NCI-H446 (cell line): ENCODE data around the gene TMEM267.
"Not testable (repeated sequence)": the region's sequence is repeated elsewhere in the genome, so short reads cannot be mapped to it uniquely, and the experiment has no call there.

Source experiments
- DNase-seq, 2 experiments: peaks; one replicate each; lab custom pipeline; 2025; lab: John Stamatoyannopoulos, UW

TMEM267 gene, protein sequence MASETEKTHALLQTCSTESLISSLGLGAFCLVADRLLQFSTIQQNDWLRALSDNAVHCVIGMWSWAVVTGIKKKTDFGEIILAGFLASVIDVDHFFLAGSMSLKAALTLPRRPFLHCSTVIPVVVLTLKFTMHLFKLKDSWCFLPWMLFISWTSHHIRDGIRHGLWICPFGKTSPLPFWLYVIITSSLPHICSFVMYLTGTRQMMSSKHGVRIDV

DNA sequence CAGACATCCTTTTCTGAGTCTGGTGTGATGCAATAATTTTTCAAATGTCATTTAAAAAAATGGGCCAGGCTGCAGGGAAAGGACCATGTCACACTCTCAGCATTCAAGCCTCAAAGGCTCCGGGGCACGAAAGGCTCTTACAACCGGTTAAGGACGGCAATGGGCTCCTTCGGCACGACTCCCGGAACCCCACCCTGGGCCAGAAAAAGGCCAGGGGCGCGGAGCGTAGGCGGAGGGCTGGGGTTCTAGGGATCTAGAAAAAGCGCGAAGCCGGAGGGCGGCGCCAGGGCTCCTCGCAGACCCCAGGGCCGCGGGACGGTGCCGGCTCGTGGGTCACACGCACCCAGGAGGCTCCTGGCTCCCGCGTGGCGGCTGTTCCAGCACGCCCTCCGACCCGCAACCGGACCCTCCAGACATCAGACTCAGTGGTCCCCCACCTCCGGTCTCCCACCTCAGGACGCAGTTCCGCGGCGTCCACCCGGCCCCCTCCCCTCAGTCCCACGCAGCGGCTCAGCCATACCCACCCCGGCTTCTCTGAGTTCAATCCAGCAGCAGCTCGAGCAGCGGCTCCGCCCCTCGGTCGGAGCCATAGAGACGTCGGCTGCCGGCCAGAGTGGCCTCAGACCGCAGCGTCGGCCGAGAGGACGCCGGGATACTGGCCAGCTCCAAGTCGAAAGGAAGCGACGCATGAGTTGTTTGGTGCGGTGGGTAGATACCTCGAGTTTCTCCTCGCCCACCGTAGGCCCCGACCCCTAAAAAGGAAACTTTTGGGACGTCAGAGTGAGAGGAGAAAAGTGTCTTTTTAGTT, at the start of gene TMEM267:
TMEM267 (minus strand) TSS at position 568 of the 808 bp plus-strand sequence. CDS start 29,896 bp downstream, outside the sequence.
- DNase-seq: peak; percentile 91 to 98

DNA sequence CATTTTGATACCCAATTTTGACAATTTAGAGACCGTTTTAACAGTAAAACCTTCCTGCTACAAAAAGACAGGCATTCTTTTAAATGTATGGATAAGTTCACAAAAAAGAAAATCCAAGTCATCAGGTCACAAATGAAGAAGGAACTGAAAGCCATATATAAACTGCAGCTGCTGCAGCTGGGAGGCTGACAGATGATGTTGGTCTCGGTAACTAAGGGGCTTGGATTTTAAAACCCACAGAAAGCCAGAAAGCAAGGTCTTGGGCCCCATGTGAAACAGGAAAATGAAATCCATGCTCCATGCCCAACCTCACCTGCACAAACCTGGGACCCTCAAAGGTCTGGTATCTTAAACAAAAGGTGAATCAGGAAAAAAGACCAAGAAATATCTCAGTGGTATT, 47.0 kb upstream of the TMEM267 start:
- DNase-seq: no peak

DNA sequence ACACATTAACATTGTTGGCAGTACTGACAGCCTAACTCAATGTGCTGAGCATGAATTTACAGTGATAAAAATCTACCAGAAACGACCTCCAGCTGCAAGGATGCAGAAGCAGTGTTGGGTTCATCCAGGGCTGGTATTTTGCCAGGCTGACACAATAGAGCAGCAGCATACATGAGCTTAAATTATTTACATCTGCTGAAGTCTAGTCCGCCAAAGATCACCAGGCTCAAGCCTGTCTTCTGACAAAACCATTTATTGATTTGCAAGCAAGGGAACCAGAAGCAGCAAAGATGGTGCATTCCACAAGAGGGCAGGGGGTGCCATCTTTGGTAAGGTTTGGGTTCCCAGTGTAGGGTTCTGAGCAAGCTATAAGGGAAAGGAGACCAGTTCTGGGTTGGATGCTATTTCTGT, 40.0 kb upstream of the TMEM267 start:
- no peak for DNase-seq

DNA sequence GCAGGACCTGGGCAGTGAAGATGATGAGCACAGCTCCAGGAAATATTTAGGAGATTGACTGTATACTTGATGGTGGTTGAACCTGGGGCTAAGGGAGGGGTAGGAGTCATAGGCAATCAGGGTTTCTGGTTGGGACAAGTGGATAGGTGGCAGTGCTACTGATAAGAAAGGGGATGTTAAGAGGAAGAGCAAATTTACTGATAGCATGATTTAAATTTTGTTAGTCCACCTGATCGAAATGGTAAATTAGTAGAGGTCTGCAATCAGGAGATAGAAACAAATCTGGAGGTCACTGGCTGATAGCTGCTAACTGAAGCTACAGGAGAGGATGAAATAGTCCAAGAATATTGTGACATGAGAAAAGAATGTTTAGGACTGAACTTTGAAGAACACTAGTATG, 37.0 kb upstream of the TMEM267 start:
- DNase-seq: no peak

DNA sequence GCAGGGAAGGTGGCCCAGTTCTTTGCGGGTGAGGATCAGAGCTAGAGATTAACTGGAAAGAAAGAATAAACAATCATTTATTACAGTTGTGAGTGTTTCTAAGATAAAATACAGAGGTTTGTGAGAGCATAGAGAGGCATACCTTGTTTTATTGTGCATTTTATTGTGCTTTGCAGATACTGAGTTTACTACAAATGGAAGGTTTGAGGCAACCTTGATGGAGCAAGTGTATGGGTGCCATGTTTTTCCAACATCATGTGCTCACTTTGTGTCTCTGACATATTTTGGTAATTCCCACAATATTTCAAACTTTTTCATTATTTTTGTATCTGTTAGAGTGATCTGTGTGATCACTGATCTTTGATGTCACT, 32.0 kb upstream of the TMEM267 start:
- DNase-seq: no peak

DNA sequence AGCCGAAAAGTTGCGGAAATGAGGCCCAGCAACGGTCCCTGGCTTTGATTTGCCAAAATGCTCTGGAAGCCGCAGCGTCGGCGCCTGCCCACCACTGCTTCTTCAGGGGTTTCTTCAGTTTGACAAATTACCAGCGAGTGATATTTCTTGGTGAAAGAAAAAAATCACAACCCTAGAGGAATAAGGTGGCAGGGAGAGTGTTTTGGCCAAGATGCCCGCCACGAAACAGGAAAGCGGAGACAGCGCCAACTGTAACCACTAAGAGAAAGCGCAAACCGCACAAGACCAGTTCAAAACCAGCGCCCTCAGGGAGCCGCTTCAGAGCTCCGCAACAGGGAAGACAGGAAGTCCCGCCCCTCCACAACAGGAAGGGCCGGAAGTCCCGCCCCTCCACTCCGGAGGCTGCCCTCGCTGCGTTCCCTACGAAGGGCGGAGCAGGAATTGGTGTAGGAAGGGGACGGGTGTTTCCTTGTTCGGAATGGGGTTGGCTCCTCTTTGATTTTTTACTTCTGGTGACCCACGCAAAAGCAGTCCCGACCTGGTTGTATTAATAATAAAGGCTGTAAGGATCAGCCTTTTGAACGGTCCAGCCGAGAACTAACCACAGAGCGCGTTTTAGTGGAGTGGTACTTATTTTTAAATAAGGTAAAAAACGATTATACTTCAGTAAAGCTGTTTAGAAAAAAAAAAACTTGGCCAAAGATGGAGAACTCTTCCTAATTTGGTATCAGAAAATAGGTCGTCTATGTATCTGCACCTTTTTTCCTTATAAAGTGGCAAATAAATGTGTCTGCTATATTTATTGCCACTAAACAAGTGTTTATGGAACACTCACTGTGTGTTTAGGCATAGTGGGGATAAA, 31.4 kb upstream of the TMEM267 start, which contains the start of gene C5orf34:
C5orf34 (minus strand) TSS at position 333 of the 862 bp plus-strand sequence. CDS start 5,809 bp downstream, outside the sequence.
- DNase-seq: peak; percentile 96 to 99

DNA sequence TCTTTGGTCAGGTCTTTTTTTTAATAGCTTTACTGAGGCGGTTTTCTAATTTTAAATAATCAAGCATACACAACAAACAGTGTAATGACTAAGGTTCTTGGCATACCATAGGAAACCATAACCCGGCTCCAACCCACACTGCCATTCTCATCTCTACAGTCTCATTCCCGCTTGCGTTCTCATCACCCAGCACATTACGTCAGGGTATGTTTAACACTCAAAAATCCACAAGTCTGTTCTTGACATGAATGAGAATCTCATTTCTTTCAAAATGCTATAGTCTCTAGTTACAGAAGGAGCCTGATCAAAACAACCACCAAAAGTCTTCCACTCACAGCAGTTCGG, 30.8 kb upstream of the TMEM267 start:
- DNase-seq: peak; percentile 58 to 61

DNA sequence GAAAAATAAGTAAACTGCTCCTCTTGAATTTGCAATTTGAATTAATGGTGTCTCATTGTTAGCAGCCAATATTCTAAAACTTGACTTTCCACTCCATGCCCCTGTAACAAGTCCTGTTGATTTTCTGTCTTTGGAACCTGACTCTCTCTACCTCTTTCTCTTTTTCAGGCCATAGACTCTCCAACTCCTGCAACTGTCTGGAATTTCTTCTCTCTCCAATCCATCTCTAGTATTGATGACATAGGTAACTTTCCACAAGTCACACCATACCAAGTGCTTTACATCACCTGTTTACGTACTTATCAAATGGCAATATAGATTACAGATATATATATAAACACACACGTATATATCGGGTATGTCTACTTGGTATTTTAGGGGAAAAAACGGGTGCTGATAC, 30.4 kb upstream of the TMEM267 start:
- no peak for DNase-seq

DNA sequence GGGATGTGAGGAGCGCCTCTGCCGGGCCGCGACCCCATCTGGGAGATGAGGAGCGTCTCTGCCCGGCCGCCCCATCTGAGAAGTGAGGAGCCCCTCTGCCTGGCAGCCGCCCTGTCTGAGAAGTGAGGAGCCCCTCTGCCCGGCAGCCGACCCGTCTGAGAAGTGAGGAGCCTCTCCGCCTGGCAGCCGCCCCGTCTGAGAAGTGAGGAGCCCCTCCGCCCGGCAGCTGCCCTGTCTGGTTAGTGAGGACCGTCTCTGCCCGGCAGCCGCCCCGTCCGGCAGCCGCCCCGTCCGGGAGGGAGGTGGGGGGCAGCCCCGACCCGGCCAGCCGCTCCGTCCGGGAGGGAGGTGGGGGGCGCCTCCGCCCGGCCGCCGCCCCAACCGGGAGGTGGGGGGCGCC, 27.4 kb upstream of the TMEM267 start:
- not testable (repeated sequence) for DNase-seq

DNA sequence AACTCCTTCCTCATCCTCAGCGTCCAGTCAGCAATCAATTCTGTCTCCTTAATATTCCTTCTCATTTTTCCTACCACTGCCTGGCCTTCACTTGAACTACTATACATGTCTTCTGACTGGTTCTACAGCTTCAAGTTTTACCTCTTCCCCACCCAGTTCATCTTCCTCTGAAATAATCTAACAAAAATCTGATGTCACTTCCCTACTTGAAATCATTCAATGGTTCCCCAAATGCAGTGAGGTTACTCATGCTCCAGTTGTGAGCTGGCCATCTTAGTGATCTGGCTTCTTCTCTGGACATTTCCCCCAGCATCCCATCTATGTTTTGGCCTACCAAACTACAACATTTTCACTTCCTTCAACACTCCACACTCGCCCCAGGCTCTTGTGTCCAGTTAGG, 14.9 kb upstream of the TMEM267 start:
- no peak for DNase-seq

DNA sequence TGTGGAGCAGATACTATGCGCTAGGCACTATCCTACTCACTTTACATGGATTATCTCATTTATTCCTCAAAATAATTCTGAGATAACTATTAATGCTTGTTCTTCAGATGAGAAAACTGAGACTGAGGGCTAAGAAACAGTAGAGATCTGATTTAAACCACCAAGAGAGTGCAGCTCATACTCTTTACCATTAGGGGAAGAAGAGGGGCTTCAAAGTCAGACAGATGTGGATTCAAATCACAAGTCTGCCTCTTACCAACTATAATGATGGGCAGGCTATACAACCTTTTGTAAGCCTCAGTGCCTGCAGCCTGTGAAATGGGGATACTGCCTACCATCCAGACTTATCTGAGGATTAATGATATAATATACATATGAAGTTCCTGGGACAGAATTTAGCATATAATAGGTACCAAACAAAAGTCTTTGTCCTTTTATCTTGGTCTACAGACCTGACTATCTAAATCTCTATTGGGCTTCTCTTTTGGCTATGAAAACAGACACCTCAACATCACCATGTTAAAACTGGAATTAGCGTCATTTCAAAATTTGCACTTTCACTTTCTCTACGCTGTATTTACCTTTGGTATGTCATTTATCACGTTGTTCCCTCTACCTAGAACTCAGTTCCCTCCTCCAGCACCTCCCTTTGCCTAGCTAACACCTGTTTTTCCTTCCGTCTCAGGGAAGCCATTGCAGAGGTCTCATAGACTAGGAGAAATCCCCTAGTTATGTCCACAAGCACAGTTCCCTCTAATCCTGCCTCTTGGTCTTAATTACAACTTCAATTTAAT, 13.8 kb upstream of the TMEM267 start:
- DNase-seq: no peak

DNA sequence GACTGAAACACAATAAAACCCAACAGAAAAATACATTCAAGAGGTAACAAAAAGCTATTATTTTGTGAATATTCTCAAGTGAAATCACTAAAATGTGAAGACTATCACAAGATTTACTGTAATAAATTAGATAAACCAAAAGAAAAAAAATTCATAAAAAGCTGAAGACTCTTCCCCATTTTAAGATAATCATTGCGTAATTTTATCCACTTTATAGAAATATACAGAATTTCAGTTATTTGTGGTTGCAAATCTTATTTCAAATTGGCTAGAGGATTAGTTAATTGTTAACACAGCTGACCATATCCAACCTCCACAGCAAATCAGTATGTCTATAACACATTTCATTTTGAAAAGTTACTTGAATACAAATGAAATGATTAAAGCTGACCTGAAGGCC, 7.7 kb upstream of the TMEM267 start:
- no peak for DNase-seq

DNA sequence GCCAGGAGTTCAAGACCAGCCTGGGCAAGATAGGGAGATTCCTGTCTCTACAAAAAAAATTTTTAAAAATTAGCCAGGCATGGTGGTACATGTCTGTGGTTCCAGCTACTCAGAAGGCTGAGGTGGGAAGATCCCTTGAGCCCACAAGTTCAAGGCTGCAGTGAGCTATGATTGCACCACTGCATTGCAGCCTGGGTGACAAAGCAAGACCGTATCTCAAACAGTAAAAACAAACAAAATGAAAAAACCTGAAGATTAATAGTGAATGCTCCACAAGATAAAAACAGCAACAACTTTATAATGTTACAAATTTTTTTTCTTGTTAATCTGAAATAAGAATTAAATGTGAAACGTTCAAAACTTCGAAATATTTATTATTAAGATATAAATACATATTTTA, 2.7 kb upstream of the TMEM267 start:
- DNase-seq: no peak

DNA sequence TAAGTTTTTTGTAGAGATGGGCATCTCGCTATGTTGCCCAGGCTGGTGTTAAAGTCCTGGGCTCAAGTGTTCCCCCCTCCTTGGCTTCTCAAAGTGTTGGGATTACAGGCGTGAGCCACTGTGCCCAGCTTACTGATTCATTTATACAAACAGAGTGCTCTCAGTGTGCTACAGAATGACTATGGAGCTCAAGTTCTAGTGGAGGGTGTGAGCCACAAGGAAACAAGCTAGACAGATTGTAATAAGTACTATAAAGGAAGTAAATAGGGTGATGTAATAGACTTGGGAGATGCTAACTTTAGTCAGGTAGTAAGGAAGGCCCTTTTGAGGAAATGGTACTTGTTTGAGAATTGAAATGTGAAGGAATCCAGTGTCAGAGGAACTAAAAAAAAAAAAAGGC, 1.7 kb upstream of the TMEM267 start:
- DNase-seq: no peak

DNA sequence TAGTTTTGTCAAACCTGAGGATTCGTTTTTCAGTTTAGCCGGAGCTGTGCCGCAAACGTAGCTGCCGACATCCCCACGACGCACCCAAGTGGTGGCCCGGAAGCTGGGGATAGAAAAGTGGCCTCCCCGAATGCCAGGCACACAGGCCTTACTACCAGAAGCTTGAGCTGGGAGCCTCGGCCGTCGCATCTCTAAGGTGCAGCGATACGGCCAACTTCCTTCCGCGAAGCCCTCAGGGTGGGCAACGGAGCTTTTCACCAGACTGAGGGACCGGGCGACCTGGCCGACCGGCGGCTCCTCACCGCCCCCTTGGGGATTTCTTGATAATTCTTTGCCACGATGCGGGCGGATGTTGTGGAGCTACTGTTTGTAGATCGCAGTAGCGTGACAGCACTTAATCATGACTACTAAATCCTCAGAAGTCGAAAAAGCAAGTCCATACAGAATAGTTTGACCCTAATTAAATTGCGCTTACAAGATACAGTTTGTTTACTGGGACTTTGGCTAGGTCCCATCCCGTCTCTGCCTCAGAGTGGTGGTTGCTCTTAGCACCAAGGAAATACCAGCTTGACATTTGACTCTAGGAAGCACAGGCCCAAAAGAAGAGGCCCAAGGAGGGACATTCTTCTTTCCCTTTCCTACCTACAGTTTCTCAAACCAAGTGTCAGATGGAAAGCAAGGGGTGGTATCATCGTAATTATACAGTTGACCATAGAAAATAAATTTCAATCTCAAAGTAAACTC, 613 bp upstream of the TMEM267 start:
- DNase-seq: peak; percentile 88 to 90

DNA sequence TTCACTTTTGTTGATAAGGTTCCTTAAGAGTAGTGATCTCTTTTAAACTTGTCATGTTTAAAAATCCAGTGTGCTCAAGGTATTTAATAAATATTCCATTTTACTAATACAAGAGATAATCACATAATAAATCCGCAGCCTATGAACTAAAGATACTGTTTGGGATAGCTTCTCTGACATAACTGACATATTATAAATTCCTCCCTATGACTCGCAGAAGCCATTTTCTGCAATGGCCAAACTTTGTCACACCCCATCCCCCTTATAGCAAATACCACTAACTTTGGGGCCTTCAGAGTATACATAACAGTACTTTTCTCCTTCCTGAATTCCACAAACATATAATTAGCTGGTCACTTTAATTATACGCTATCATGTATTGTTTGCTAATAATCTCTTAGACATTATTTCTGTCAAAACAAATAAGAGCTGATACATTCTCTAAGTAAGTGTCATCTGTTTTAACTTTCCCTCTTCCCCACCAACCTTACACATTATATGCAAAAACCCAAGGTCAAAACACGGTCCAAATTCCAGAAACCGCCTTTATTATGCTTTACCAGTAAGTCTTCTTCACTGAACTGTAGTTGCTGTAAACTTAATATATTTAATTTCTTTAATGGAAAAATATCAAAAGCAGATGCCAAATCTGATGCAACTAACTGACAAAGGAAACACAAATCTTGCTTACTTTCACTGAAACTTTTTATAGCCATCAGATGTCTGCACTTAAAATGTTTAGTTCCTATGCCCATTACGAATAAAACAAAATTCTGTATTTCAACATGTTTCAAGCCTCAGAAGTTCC, 971 bp downstream of the TMEM267 start:
- no peak for DNase-seq

DNA sequence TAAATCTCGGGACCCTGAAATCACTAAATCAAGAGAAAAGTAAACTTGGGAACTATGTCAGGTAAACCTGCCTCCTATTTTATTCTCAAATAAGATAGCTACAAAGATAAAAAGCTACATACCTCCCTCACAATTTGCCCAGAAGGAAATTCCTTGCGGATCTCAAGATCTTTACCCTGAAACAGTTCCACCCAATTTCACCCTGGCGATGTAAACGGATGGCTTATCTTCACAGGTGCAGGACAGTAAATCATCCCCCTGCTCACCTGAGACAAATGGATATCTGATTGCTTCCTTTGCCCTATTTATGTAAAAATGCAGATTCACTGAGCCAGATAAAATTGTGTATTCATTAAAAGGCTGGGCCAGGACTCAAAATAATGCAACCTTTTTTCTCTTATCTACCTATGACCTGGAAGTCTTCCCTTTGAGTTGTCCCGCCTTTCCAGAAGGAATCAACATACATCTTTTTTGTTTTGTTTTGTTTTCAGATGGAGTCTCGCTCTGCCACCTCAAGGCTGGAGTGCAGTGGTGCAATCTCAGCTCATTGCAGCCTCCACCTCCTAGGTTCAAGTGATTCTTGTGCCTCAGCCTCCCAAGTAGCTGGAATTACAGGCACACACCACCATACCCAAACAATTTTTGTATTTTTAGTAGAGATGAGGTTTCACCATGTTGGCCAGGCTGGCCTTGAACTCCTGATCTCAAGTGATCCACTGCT, 13.8 kb downstream of the TMEM267 start:
- no peak for DNase-seq

DNA sequence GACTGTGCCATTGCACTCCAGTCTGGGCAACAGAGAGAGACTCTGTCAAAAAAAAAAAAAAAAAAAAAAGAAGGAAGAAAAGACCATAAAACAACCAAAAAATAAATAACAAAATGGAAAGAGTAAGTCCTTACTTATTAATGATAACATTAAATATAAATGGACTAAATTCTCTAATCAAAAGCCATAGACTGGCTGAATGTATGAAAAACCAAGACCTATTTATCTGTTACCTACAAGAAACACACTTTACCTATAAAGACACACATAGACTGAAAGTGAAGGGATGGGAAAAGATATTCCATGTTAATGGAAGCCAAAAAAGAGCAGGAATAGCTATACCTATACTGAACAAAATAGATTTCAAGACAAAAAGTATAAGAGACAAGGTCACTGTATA, 16.6 kb downstream of the TMEM267 start:
- no peak for DNase-seq

DNA sequence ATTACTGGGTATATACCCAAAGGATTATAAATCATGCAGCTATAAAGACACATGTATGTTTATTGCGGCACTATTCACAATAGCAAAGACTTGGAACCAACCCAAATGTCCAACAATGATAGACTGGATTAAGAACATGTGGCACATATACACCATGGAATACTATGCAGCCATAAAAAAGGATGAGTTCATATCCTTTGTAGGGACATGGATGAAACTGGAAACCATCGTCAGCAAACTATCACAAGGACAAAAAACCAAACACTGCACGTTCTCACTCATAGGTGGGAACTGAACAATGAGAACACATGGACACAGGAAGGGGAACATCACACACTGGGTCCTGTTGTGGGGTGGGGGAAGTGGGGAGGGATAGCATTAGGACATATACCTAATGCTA, 18.2 kb downstream of the TMEM267 start:
- DNase-seq: not testable (repeated sequence)

DNA sequence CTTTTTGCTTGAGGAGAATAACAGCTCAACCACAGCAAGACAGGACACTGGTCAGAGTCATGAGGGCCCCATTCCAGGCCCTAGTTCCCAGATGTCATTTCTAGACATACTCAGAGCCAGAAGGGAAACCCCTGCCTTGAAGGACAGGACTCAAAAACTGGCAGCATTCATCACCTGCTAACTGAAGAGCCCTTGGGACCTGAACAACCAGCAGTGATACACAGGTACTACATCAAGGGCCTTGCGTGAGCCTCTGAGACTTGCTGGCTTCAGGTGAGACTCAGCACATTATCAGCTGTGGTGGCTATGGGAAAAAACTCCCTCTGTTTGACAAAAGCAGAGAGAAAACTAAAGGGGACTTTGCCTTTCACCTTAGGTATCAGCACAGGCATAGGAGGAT, 22.6 kb downstream of the TMEM267 start:
- no peak for DNase-seq
